Measurements from ENCODE around the gene CUL3.

- TF ChIP-seq REST (IDR thresholded peaks at IDR 0.05; ENCODE audit: low read depth) (no peak), CTCF (IDR thresholded peaks at IDR 0.05 in 2 of 3, conservative IDR thresholded peaks at IDR 0.05 in 1 of 3; ENCODE audit: borderline replicate concordance in 1 of 3, insufficient read depth in 1 of 3, low read depth in 2 of 3, low read length in 2 of 3) (no peak), POLR2A (IDR thresholded peaks at IDR 0.05; ENCODE audit: borderline replicate concordance, extremely low read depth, insufficient read depth, insufficient read length) (no peak), EZH2 (IDR thresholded peaks at IDR 0.05) (no peak), SP1 (IDR thresholded peaks at IDR 0.05; ENCODE audit: low read depth) (no peak), POLR2AphosphoS5 (IDR thresholded peaks at IDR 0.05; ENCODE audit: low read depth, low read length) (no peak), YY1 (IDR thresholded peaks at IDR 0.05; ENCODE audit: extremely low read depth, insufficient replicate concordance, low read depth, low read length) (no peak), EGR1 (IDR thresholded peaks at IDR 0.05; ENCODE audit: low read depth) (no peak), EZH2phosphoT487 (IDR thresholded peaks at IDR 0.05; ENCODE audit: borderline replicate concordance) (no peak), CBX3 (IDR thresholded peaks at IDR 0.05; ENCODE audit: low read depth) (no peak), CEBPB (IDR thresholded peaks at IDR 0.05; ENCODE audit: low read depth) (no peak), SRF (IDR thresholded peaks at IDR 0.05; ENCODE audit: low read depth) (no peak)
Observed at GRCh38 chr2:224546926-224547325, 38.2 kb downstream of the CUL3 start.
